ENCODE measurements around the gene RSRC2.

- TF ChIP-seq CTCF (IDR thresholded peaks at IDR 0.05; ENCODE audit: borderline replicate concordance, extremely low read depth, low read length, poor library complexity, severe bottlenecking), result no peak
- TF ChIP-seq EZH2 (IDR thresholded peaks at IDR 0.05; ENCODE audit: borderline replicate concordance, low read depth, low read length, severe bottlenecking), result no peak
Observed at GRCh38 chr12:122459211-122459610, 67.5 kb downstream of the RSRC2 start.
